ENCODE data around the gene CXCR3.
A peak's percentile ranks its signal among the peaks of the same experiment; 100 is the strongest.
"Not testable (repeated sequence)": the region's sequence is repeated elsewhere in the genome, so short reads cannot be mapped to it uniquely, and the experiment has no call there.

The CXCR3 gene

DNA sequence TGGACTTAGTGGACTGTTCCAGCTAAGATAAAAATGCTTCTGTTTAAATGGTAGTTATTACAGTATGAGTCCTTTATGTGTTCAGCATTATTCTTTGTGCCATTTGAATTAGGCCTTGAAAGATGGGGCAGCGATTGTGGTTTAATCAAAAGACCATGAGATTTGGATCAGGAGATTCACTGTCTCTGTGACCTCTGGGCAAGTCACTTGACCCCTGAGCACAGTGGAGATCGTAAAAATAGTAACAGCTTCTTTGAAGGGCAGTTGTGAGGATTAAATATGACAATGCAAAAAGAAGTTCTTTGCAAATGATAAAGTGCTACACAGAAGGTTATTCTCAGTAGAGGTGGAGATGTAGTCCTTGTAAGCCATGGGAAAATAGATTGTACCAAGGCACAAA lies 10.8 kb downstream of the CXCR3 start:
- DNase-seq, result no peak

DNA sequence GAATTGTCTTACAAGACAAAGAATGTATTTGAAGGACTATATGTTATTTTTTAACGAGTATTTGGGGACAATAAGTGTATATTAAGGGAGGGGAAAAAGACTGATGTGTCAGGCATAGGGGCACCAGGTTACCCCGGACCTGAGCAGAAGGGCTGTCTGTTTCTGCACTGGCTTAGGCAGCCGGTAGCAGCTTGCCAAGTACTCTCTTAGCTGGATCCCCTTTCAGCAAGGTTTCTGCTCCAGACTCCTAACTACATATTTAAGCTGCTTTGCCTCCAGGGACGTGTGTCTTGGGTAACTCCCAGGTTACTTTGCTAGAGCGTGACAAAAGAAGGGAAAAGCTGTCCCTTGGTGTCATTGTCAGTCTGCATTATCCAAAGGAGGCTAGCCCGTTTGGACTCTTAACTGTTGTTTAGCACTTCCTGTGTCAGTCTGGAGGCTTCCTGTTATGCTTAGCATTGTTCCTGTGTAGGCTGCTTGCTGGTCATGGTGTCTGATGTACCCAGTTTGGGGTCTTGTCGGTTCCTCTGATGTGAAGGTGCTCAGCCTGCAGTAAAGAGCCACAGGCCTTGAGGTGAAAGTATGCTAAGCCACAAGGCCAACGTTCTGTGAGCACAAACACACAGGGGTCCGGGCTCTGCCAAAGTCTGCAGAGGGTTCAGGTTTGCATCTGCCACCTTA lies 11.6 kb downstream of the CXCR3 start:
- peak in 1 of 2 experiments; percentile 15 for DNase-seq

DNA sequence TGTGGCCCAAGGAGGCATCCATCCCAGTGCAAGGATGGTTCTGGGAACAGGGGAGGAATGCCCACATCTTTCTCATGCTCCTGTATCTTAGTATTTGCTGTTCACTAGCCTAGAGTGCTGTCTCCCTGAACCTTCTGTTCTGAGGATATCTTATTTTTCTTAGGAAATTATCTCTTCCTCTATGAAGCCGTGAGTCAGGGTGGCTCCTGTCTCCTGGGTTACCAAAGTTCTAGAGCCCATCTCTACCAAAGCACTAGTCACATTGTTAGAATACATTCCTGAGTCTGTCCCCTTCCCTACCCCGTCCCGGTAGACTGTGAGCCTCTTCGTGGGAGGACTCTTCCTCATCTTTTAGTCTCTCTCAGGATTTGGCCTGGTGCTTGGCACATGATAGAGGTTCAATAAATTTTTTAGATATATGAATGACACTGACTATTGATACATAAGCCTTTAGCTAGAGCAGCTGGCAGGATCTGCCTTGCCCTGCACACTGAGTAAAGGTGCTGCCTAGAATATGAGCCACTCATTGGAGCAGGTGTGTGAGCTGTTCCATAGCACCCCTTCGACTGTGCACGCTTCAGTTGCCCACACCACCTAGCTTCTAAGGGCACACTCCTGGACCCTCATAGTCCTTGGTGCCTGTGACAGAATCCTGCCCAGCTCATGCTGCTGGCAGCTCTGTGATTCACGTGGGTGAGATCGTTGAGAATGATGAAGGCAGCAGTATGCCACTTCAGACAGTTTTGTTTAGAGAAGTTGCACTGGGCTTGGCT lies 13.3 kb downstream of the CXCR3 start:
- no peak for DNase-seq

DNA sequence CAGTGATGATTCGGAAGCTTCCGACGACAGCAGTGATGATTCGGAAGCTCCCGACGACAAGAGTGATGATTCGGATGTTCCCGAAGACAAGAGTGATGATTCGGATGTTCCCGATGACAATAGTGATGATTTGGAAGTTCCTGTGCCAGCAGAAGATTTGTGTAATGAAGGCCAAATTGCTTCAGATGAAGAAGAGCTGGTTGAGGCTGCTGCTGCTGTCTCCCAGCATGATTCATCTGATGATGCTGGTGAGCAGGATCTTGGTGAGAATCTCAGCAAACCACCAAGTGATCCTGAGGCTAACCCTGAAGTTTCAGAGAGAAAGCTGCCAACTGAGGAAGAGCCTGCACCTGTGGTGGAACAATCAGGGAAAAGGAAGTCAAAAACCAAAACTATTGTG lies 14.2 kb downstream of the CXCR3 start:
- no peak for DNase-seq

DNA sequence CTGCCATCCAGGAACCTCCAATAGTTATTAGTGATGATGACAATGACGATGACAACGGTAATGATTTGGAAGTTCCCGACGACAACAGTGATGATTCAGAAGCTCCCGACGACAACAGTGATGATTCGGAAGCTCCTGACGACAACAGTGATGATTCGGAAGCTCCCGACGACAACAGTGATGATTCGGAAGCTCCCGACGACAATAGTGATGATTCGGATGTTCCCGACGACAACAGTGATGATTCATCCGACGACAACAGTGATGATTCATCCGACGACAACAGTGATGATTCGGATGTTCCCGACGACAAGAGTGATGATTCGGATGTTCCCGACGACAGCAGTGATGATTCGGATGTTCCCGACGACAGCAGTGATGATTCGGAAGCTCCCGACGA lies 14.7 kb downstream of the CXCR3 start:
- no peak for DNase-seq

DNA sequence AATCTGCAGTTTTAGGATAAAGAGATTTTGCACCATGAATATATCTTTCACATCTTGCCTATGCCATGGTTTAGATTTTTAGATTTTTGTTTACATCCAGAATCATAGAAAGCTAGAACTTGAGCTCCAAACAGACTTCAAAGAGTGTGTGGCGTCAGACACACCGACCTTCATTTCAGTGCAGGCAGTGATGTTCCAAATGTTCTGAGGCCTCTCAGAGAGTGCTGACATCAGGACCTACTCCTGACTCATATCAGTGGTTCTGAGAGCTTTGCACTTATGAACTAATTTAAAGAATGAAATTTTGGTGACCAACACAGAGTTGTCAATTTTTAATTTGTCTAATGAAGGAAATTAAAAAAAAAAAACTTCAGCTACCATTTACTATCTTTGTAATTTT lies 18.3 kb downstream of the CXCR3 start:
- DNase-seq, result no peak

DNA sequence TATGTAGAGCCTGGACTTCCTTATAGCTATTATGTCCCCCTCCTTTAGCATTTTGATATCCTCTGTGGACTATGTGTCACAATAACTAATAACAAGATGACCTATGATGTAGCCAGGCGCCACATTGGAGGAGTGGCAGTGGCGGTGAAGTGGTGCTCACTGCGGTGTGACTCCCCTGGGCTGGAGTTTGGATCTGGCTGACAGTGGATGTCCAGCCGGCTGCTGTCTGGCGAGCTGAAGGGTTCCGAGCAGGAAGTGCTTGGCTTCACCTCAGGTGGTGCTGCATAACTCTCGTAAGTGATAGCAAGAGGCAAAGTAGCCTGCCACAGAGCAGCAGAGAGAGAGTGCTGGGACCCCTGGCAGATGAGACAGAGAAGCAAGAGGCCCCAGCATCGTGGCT lies 25.1 kb downstream of the CXCR3 start:
- not testable (repeated sequence) for DNase-seq

DNA sequence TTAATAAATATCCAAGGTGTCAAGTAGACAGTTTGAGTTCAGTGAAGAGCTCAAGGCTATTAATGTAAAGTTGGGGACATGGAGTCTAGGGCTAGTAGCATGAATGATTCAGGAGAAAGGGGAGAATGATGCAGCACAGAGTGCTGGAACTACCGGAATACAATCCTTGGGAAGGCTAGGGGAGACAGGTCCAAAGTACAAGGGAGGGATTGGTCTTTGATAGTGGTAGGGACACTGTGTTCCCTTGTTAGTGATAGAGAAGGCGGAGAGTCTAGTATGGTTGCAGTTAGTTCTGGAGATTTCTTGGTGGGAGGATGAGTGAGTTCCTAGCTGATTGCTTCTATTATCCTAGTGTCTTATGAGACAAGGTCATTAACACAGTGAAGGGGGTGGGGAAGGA lies 31.4 kb downstream of the CXCR3 start:
- DNase-seq, result no peak

DNA sequence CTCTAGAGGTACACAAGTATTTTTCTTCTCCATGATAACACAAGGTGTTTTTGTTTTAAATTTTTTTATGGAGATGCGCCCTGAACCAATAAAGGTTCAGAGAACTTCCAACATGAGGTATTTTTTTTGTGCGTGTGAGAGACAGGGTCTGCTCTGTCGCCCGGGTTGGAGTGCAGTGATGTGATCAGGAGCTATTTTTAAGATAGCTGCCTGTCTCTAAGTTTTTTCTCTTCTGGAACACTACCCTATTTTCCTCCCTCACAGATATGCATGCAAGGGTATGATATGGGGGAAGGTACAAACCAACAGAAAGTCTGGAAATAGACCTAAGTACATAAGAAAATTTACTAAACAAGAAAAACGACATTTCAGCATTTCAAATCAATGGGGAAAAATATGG lies 37.1 kb downstream of the CXCR3 start:
- no peak for DNase-seq

DNA sequence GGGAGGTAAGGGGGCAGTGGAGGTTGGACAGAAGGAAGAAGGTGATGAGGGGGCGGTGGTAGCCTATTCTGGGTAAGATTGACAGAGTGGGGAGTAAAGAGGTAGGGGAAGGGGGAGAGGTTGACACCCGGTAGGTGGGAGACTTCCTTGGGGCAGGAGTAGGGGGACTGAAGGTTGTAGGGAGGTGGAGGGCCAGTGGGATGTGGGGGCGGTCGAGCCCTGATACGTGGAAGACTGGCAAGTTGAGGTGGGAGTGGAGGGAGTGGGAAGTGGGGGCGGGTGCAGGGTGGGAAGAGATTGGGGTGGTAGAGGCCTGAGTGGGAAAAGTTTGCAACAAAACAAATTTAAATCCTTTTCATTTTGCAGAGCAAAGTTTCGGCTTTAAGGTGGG lies 38.3 kb downstream of the CXCR3 start:
- no peak for DNase-seq

DNA sequence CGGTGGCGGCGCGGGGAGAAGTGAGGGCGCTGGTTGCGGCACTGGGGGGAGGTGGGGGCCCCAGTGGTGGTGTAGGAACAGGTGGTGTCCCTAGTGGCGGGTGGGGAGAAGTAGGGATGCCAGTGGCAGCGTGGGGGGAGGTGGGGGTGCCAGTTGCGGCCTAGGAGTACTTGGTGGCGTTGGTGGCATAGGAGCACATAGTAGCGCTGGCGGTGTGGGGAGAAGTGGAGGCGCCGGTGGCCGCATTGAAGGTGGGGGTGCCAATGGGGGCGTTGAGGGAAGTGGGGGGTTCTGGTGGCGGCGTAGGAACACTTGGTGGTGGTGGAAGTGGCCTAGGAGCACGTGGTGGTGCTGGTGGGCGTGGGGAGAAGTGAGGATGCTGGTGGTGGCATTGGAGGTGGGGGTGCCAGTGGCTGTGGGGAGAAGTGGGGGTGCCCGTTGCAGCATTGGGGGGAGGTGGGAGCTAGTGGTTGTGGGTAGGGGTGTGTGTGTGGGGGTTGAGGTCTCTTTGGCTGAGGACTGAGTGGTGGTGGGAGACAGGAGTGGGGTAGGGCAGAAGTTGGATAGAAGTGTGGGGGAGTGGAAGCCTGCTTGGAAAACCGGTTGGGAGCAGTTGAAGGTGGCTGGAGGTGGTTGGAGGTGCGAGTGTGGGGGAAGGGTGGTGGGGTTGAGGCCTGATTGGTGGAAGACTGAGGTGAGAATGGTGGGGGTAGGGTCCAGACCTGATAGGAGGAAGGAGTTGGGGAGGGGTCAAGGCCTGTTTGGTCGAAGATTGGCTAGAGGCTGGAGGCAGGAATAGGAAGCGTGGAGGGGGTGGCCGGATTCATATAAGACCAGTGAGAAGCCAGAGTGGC lies 38.9 kb downstream of the CXCR3 start:
- no peak for DNase-seq

DNA sequence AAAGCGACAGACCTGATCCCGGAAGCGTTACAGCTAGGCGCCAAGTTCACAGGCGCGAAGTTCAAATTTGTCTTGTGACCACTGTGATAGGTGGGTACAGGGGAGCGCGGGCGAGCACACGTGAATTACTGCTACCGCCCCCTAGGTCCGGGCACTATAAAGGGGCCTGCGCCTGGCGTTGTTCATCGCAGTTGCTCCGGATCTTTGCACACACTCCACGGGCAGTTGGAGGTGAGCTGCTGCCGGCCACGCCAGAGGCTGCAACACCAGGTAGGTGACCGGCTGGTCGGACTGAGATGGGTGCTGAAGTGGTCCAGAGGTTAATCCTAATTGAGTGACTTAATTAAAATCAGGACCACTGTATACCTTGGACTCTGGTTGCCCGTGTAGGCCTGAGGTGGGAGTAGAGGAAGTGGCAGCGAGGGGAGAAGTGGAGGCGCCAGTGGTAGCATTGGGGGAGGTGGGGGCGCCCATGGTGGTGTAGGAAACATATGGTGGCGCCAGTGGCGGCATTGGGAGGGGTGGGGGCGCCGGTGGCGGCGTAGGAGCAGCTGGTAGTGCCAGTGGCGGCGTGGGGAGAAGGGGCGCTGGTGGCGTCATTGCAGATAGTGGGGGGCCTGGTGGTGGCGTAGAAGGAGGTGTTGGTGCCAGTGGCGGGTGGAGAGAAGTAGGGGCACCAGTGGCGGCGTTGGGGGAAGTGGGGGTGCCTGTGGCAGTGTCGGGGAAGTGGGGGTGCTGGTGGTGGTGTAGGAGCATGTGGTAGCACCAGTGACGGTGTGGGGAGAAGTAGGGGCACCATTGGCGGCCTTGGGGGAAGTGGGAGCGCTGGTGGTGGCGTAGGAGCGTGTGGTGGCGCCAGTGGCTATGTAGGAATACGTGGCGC lies 39.8 kb downstream of the CXCR3 start, which contains the start of gene GCNA:
GCNA (plus strand) TSS at position 185 of the 883 bp plus-strand sequence. CDS start 2,385 bp downstream, outside the sequence.
- DNase-seq, result no peak

DNA sequence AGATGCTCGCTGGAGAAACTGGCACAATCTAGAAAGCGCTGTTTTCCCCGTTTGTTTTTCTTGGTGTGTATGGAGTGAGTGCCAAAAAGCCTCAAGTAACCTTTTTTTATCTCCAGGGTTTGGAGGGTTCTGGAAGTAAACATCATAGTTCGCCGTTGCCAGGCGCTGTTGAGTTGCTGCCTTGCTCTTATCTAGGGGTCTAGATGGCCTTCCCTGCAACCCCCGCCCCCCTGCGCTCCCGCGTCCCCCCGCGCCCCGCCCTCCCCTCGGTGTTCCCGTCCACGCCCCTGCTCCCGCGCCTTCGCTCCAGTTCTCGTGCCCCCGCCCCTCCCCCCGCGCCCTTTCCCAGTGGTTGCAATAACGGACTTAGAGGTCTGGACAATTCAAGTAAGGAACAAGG lies 40.6 kb downstream of the CXCR3 start:
- no peak for DNase-seq

DNA sequence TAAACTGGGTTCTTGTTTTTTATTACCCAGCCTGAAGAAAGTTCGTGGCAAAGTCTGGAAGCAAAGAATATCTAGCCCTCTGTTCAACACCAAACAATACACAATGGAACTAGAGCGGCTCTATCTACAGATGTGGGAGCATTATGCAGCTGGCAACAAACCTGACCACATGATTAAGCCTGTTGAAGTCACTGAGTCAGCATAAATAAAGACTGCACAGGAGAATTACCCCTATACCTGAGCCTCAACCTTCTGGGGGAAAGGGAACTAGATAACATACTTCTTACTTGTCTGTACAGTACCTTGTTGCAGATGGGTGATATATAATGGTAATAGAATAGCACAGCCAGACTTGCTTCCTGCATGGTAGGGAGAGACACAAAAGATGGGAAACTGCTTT lies 44.7 kb downstream of the CXCR3 start:
- DNase-seq, result no peak

DNA sequence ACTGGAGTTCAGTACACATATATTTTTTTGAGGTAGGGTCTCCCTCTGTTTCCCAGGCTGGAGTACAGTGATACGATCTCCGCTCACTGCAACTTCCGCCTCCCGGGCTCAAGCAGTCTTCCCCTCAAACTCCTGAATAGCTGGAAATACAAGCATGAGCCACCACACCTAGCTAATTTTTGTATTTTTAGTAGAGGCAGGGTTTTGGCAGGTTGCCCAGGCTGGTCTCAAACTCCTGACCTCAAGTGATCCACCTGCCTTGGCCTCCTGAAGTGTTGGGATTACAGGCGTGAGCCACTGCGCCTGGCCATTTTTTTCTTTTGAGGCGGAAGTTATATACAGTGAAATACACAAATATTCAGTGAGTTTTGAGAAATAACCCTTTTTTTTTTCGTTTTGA lies 46.9 kb downstream of the CXCR3 start:
- DNase-seq, result not testable (repeated sequence)

Measured in NCI-H524 (cell line).